Small intestine (tissue), 16 donors: Measurements from ENCODE around the gene OR8D4. TPM values are rescaled to one million over a fixed set of nuclear protein-coding genes. Genes with fewer than 3 reads are reported as not detected.
"Not testable (repeated sequence)": the region's sequence is repeated elsewhere in the genome, so short reads cannot be mapped to it uniquely, and the experiment has no call there.

Experiments used
- DNase-seq, 2 donors: peaks; one replicate each; pipeline versions ENCODE4 v3.0.0 to v3.0.0-alpha.2; 2013
- FAIRE-seq: peaks from 2 replicates; lab custom pipeline; 2012; peaks lifted over from hg19 to GRCh38; lab: Jason Lieb, UNC
- H3K27ac ChIP-seq, 3 donors: one replicate each; pipeline ENCODE4 v1.5.1; 2013; ENCODE audit warnings: low read length in 2 of 3, mild to moderate bottlenecking in 2 of 3, control low read depth in 1 of 3, inconsistent platforms in 1 of 3, low read depth in 1 of 3, moderate library complexity in 1 of 3
- H3K27me3 ChIP-seq, 3 donors: one replicate each; pipeline ENCODE4 v1.6.1; 2013; ENCODE audit warnings: low read length in 3 of 3, inconsistent platforms in 1 of 3; ENCODE audit not compliant: control insufficient read depth in 3 of 3, insufficient read depth in 3 of 3
- H3K36me3 ChIP-seq, 3 donors: one replicate each; pipeline ENCODE4 v1.6.1; 2013; ENCODE audit warnings: low read length in 3 of 3, inconsistent platforms in 1 of 3, low read depth in 1 of 3, mild to moderate bottlenecking in 1 of 3, moderate library complexity in 1 of 3; ENCODE audit not compliant: control insufficient read depth in 3 of 3, insufficient read depth in 2 of 3
- H3K4me1 ChIP-seq, 3 donors: one replicate each; pipeline ENCODE4 v1.6.1; 2013; ENCODE audit warnings: low read length in 2 of 3, inconsistent platforms in 1 of 3, low read depth in 1 of 3, mild to moderate bottlenecking in 1 of 3, moderate library complexity in 1 of 3; ENCODE audit not compliant: control insufficient read depth in 3 of 3, insufficient read depth in 2 of 3
- H3K4me3 ChIP-seq, 3 donors: one replicate each; pipeline ENCODE4 v1.5.1; 2013; ENCODE audit warnings: low read length in 3 of 3, control low read depth in 1 of 3, inconsistent platforms in 1 of 3, low read depth in 1 of 3, mild to moderate bottlenecking in 1 of 3, moderate library complexity in 1 of 3
- H3K9me3 ChIP-seq, 2 donors: one replicate each; pipeline ENCODE4 v1.6.1; 2013; ENCODE audit warnings: low read depth in 1 of 2, low read length in 1 of 2; ENCODE audit not compliant: control insufficient read depth in 2 of 2, insufficient read depth in 1 of 2
- WGBS, 3 donors: extraction: QIAGEN DNeasy Blood & Tissue Kit; methylation state at CpG; one replicate each; pipeline ENCODE4 v1.1.7; 2013; 5-methylcytosine and 5-hydroxymethylcytosine counted together
- long read RNA-seq, 10 donors: transcript quantifications; one replicate each; lab custom pipeline, GENCODE V29; 2026
- polyA plus RNA-seq, 4 donors: library from polyadenylated mRNA; stranded (reverse) in 3 of 4; unstranded in 1 of 4; fragments of 200-250 nt in 3 of 4; fragments of 120-200 nt in 1 of 4; gene quantifications; one replicate each; pipeline versions ENCODE4 v1.2.1 to v1.2.3, GENCODE V29; 2013
- donor health status: healthy with polysubstance abuse.
- donor health status: control.
- donor health status: control.
- donor health status: Bipolar disorder and iron deficiency.
- donor health status: healthy.

The OR8D4 gene
- polyA plus RNA-seq, result not detected
- long read RNA-seq, donor 1, result 0 reads
- long read RNA-seq, donor 2, result 0 reads
- long read RNA-seq, donor 3, result 0 reads
- long read RNA-seq, donor 4, result 0 reads
- long read RNA-seq, donor 5, result 0 reads
- long read RNA-seq, donor 6, result 0 reads
- long read RNA-seq, donor 7, result 0 reads
- long read RNA-seq, donor 8, result 0 reads
- long read RNA-seq, donor 9, result 0 reads
- long read RNA-seq, donor 10, result 0 reads

- H3K9me3 ChIP-seq, result no peaks in the 10 kb centered on the region
- H3K4me1 ChIP-seq, result no peaks in the 10 kb centered on the region
- DNase-seq (no peak), FAIRE-seq (no peak)
- no peak within 1 kb of the TSS for H3K4me3 ChIP-seq
- WGBS, 3 donors, result 91 to 96% (median 95%) methylated on average over 1 of the region's 1 CpG
- no peak within 1 kb of the TSS for H3K27ac ChIP-seq
- H3K36me3 ChIP-seq, result no peaks in the 10 kb centered on the region
- H3K27me3 ChIP-seq, result no peaks in the 10 kb centered on the region
These were observed at the start of gene OR8D4 for GRCh38 chr11:123901867-123902266. Gene OR8D4 (plus strand): TSS chr11:123902167. CDS start chr11:123906432, 4,265 bp downstream.

GRCh38 chr11:123852321-123852720 is 49.6 kb upstream of the OR8D4 start:
- Histone ChIP-seq H3K9me3 (peaks cover 0 to 5% of the 10 kb centered on the region in 2 donors), H3K4me1 (no peaks in the 10 kb centered on the region), H3K27me3 (no peaks in the 10 kb centered on the region), H3K36me3 (no peaks in the 10 kb centered on the region), H3K4me3 (no peak overlapping the region), H3K27ac (no peak overlapping the region)
- FAIRE-seq (no peak), DNase-seq (no peak)

DNA sequence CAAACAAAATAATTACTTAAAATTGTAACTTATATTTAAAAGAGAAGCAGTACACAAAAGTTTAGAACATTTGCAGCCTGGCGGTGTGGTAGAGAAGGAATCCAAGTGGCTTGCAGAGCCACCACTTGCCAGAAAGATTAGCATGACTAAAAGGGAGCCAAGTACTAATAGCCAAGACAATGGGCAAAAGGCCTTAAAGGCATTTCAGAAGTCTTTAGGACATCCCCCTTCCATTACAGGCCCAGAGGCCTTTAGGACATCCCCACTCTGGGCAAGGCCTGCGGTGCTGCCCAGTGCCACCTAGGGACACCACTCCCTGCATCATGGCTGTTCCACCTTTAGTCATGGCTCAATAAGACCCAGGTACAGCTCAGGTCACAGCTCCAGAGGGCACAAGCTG is 48.9 kb upstream of the OR8D4 start:
- no peak for FAIRE-seq
- no peak for DNase-seq
- Histone ChIP-seq H3K4me1 (no peaks in the 10 kb centered on the region), H3K27me3 (no peaks in the 10 kb centered on the region), H3K9me3 (peaks cover 0 to 5% of the 10 kb centered on the region in 2 donors), H3K36me3 (no peaks in the 10 kb centered on the region), H3K4me3 (no peak overlapping the region), H3K27ac (no peak overlapping the region)
- 90 to 100% (median 90%) methylated on average over 2 of the region's 2 CpGs for WGBS, 3 donors

DNA sequence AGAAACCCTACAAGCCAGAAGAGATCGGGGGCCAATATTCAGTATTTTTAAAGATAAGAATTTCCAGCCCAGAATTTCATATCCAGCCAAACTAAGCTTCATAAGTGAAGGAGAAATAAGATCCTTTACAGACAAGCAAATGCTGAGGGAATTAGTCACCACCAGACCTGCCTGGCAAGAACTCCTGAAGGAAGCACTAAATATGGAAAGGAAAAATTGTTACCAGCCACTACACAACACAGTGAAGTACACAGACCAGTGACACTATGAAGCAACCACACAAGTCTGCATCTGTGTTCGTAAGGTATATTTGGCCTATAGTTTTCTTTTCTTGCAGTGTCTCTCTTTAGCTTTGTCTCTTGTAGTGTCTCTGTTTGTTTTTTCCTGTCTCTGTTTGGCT is 45.5 kb upstream of the OR8D4 start:
- DNase-seq (no peak), FAIRE-seq (no peak)
- WGBS, 3 donors, result 75 to 91% (median 84%) methylated on average over 2 of the region's 2 CpGs
- Histone ChIP-seq H3K27me3 (no peaks in the 10 kb centered on the region), H3K9me3 (peaks cover 0 to 5% of the 10 kb centered on the region in 2 donors), H3K4me1 (no peaks in the 10 kb centered on the region), H3K36me3 (no peaks in the 10 kb centered on the region), H3K27ac (no peak overlapping the region), H3K4me3 (no peak overlapping the region)

GRCh38 chr11:123859731-123860130 is 42.2 kb upstream of the OR8D4 start:
- Histone ChIP-seq H3K9me3 (peaks cover 0 to 5% of the 10 kb centered on the region in 2 donors), H3K27ac (no peak overlapping the region), H3K4me3 (no peak overlapping the region), H3K4me1 (no peaks in the 10 kb centered on the region), H3K27me3 (no peaks in the 10 kb centered on the region), H3K36me3 (no peaks in the 10 kb centered on the region)
- DNase-seq, result no peak
- 35 to 50% (median 38%) methylated on average over 2 of the region's 2 CpGs for WGBS, 3 donors
- FAIRE-seq, result no peak

DNA sequence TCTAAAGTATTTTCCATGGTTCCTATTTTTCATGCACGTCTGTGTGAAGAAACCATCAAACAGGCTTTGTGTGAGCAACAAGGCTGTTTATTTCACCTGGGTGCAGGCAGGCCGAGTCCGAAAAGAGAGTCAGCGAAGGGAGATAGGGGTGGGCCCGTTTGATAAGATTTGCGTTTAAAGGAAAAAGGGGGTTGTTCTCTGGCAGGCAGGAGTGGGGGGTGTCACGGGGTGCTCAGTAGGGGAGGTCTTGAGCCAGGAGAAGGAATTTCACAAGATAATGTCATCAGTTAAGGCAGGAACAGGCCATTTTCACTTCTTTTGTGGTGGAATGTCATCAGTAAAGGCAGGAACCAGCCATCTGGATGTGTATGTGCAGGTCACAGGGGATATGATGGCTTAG is 36.7 kb upstream of the OR8D4 start:
- not testable (repeated sequence) for H3K4me3 ChIP-seq, H3K4me1 ChIP-seq, H3K27me3 ChIP-seq, H3K36me3 ChIP-seq, DNase-seq, H3K27ac ChIP-seq, H3K9me3 ChIP-seq, FAIRE-seq
- 29 to 42% (median 30%) methylated on average over 7 of the region's 7 CpGs for WGBS, 3 donors

GRCh38 chr11:123867795-123868194 is 34.2 kb upstream of the OR8D4 start:
- H3K4me1 ChIP-seq, FAIRE-seq, H3K27me3 ChIP-seq, H3K4me3 ChIP-seq, H3K27ac ChIP-seq, H3K36me3 ChIP-seq, H3K9me3 ChIP-seq: not testable (repeated sequence)
- peak; percentile 3 to 41 for DNase-seq
- WGBS, 3 donors, result 32 to 68% (median 39%) methylated on average over 9 of the region's 9 CpGs

GRCh38 chr11:123880912-123881311 is 21.1 kb upstream of the OR8D4 start:
- peaks cover 0 to 3% (median 0%) of the 10 kb centered on the region in 3 donors for H3K27me3 ChIP-seq
- no peaks in the 10 kb centered on the region for H3K36me3 ChIP-seq
- DNase-seq (no peak), FAIRE-seq (no peak)
- no peaks in the 10 kb centered on the region for H3K9me3 ChIP-seq
- WGBS, 3 donors, result 90 to 94% (median 91%) methylated on average over 4 of the region's 4 CpGs
- H3K4me1 ChIP-seq, result no peaks in the 10 kb centered on the region
- no peak overlapping the region for H3K27ac ChIP-seq
- no peak overlapping the region for H3K4me3 ChIP-seq

- FAIRE-seq, result no peak
These were observed 16.4 kb upstream of the OR8D4 start, which contains the start of gene TMEM225 for GRCh38 chr11:123885570-123885969. Gene TMEM225 (minus strand): TSS chr11:123885670. CDS start chr11:123885425, 245 bp downstream.

More at GRCh38 chr11:123885570-123885969, 16.4 kb upstream of the OR8D4 start, which contains the start of gene TMEM225:
- no peak within 1 kb of the TSS for H3K27ac ChIP-seq
- no peaks in the 10 kb centered on the region for H3K9me3 ChIP-seq
- no peaks in the 10 kb centered on the region for H3K4me1 ChIP-seq
- H3K27me3 ChIP-seq, result peaks cover 0 to 3% (median 0%) of the 10 kb centered on the region in 3 donors
- H3K4me3 ChIP-seq, result no peak within 1 kb of the TSS
- 83 to 95% (median 87%) methylated on average over 3 of the region's 3 CpGs for whole genome bisulfite sequencing, 3 donors
- H3K36me3 ChIP-seq, result no peaks in the 10 kb centered on the region
- DNase-seq, result no peak
